Iris pigment epithelial cell (primary cell): ENCODE measurements around the gene TOLLIP.

Experiments
- DNase-seq: peaks from one replicate; pipeline ENCODE4 v3.0.0-alpha.2; 2011; ENCODE audit warnings: low read depth

The TOLLIP gene

DNA sequence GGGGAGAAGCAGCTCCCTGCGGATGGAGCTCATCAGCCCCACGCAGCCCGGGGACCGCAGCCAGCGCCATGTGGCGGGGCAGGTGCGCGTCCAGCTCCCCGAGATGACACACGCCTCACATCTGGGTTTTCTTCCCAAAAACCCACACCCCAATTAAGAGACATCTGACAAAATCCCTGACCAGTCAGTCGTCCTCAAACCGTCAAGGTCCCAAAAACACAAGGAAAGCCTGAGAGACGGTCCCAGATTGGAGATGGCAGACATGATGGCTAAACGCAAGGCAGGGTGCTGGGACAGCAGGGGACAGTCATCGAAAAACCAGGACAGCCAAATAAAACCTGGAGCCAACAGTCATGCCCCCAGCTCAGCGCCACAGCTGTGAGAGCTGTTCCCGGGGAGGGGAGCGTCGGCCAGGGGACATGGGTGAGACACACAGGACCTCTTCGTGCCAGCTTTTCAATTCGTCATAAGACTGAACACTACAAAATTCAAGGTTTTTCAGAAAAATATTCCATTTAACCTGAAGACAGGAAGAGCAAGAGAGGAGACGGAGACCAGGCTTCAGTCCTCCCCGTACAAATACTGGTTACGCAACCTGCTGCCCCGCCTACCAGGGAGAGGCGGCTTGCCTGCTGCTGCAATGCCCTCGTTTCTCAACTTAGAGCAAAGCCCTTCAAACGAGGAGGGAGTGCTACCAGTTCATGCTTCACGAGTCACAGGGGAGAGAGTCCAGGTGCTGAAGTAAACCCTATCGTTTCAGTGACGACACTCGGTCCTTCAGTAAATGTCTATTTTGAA is 10.5 kb downstream of the TOLLIP start:
- DNase-seq, result peak; percentile 89

DNA sequence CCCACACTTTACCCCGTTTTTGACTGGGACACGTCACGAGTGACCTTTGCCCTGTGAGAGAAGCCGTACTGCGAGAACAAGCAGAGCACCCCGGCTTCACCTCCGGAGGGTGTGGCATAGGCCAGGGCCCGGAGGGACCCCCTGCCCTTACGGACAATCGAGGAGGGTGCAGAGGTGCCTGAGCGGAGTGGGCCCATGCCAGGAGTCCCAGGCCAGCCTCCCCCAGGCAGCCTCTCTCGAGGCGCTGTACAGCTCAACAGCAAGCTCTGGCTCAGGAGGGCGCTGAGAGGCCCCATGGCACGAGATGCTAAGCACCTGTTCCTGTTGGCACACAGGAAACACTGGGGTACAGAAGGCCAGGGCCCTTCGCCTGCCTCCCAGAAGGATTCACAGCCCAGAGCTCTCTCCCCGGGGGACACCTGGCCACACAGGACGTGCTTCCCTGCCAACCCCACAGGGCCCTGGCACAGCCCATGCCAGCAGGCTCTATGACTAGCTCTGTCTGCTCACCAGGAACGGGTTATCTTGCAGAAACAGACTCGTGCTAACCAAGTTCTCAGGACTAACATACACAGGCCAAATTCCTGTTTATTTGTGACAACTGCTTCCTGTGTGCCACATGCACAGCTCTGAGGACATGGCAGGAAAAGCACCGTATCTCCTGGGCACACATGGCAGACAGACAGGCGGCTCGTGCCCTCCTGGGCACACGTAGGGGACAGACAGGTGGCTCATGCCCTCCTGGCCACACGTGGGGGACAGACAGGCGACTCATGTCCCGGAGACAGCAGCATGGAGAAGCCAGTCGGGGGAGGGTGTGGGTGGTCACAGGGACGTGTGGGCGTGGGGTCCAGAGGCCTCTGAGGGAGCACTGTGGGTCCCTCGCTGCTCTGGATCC is 11.6 kb downstream of the TOLLIP start:
- DNase-seq, result no peak

DNA sequence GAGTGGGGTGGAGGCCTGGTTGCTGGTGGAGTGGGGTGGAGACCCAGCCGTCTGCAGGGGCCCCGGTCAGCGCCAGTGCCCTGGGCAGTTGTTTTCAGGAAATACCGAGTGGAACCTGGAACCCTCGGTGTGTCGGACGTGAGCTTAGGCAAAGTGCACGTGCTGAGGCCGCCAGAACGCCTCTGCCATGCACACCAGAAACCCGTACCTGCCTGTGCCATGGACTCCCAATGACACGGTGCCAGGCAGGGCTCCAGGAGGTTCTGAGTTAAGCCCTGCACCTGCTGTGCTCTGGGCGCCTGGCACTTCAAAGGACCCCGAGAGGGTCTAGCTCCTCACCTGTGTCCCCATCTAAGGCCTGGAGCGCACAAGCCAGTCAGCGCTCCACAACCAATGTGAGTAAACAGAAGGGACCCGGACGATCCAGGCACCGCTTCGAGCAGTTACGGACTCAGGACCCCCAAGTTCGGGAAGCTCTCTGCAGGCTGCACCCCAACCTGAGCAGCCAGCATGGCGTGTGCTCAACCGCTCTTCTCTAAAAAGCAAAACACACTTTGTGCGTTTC is 12.3 kb downstream of the TOLLIP start:
- DNase-seq, result no peak

DNA sequence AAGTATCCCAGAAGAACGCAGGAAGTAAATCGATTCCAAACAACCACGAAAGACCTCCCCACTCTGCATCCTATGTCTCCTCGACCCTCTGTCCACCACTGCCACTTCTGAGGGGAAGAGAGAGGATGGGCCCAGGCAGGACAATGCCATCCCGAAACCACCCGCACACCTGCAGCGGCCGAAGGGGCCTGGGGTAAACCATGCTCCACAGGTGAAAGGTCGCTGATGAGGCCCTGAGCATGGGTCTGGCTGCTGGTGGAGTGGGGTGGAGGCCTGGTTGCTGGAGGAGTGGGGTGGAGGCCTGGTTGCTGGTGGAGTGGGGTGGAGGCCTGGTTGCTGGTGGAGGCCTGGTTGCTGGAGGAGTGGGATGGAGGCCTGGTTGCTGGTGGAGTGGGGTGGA is 13.1 kb downstream of the TOLLIP start:
- DNase-seq, result no peak

DNA sequence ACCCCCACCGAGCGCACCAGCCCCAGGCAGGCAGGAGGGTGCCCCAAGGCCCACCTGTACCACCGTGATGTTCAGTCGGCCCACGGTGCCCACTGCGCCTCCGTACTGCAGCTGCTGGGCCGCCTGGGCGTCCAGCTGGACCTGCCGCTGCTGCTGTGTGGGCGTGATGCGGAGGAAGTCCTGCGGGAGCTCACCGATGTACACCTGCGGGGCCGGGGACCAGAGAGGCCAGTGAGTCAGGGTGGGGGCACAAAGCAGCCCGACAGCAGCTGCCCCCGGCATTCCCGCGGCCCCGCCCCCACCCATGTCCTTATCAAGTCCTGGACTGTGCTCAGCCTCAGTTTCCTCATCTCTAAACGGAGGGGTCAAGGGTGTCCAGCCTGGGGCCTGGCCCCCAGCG is 13.8 kb downstream of the TOLLIP start:
- no peak for DNase-seq

DNA sequence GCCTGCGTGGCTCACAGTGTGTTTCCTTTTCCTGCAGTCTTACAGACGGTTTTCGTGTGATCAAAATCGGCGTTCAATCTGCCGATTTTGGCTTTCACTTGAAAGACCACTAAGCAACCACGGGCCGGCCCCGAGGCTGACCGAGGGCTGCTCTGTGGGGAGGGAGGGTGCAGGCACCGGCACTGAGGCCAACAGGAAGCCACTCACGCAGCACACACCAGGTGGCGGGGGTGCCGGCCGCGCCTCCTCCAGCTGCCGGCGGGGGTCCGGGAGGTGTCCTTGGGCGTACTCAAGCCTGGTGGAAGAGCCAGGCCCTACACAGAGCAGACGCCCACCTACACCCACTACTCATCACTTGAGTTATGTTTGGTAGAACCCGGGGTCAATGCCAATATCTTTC is 14.3 kb downstream of the TOLLIP start:
- DNase-seq, result no peak

DNA sequence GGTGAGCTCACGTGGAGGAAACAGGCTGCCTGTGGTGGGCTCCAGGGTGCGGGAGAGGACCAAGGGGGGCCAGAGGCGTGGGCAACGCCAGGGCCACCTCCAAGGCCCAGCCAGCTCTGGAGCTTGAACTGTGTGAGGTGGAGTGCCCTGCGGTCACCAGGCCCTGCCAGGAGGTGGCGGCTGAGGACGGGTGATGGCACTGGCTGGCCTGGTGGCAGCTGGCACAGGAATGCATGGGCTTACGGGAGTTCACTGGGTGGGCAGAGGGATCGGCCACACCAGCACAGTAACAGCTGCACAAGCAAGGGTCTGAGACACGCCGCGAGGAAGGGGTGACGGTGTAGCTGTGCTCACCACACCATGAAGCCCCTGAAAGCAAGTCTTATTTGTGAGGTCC is 15.8 kb downstream of the TOLLIP start:
- DNase-seq, result no peak

DNA sequence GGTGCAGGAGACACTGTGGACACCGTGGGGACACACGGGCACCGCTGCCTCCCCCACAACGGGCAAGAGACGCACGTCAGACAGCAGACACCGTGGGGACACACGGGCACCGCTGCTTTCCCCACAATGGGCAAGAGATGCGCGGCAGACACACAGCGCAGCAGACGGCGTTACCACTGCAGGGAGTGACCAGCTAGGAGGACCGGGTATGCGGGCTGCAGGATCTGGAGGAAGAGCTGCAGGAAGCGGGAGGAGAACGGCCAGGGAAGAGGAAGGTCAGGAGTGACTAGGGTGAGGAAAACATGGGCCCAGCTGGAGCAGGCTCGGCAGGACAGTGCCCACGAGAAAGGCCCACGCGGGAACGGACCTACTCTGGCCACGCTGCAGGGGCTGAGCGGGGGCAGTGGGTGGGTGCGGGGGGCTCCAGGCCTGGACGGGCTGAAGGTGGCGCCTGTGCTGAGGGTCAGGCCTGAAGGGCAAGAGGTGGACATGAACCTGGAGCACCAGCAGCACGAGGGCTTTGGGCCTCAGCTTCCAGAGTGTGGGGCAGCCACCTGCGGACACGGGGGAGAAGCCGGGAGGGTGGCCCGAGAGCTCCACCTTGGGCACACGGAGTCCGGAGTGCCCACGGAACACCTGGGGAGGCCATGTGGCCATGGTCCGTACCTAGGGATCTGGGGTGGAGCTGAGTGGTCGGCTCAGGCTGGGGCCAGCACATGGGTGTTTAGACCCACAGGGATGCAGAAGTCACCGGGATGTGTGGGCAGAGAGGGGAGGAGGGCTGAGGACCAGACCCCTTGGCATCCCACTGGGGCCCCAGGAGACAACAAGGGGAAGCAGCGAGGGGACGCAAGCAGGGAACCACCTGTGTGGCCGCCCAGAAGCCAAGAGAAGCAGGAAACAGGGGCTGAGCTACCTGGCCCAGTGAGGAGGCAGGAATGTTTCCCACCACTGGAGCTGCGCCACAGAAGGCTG is 16.5 kb downstream of the TOLLIP start:
- no peak for DNase-seq

DNA sequence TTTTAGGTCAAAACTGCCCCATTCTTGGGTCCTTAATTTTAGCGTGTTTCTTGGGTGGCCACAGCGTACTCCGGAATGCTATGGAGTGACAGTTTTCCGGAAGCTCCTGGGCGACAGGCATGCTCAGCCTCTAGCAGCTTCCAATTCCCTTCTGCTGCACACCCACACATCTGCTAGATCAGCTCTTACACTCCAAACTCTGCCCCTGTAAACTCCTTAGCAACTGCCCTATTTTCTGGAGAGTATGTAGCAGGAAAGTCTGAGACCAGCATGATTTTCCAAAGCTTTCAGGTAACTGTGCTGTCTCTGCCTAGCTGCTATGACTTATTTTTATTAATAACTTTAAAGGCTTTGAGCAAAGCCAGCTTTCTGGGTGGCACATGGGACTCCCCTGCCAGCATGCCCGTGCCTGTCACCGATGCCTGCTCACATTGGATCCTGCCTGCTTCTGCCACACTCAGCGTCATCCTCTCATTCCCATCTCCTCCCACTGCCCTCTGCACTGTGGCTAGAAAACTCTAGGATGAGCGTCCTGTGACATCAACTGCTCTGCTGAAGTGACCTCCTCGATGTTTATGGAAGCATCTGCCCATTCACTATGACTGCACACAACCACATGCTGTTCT is 17.3 kb downstream of the TOLLIP start:
- no peak for DNase-seq

DNA sequence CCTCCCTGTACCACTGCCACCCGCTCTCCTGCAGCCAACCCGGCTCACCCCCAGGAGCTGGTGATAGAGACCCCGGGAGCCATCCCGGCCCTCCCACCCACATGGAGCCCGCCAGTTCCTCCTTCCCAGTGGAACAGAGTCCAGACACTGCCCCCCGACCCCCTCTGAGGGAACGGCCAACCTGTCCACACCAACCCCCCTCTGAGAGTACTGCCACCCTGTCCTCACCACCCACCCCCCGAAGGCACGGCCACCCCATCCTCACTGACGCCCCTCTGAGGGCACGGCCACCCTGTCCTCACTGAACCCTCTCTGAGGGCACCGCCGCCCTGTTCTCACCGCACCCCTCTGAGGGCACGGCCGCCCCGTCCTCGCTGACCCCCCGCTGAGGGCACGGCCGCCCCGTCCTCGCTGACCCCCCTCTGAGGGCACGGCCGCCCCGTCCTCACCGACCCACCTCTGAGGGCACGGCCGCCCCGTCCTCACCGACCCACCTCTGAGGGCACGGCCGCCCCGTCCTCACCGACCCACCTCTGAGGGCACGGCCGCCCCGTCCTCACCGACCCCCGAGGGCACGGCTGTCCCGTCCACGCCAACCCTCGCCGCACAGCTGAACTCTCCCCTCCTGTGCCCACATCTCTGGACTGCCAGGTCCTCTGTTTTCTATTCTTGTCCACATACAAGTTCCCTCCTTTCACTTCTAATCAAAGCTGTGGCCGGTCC is 18.0 kb downstream of the TOLLIP start:
- DNase-seq, result no peak

DNA sequence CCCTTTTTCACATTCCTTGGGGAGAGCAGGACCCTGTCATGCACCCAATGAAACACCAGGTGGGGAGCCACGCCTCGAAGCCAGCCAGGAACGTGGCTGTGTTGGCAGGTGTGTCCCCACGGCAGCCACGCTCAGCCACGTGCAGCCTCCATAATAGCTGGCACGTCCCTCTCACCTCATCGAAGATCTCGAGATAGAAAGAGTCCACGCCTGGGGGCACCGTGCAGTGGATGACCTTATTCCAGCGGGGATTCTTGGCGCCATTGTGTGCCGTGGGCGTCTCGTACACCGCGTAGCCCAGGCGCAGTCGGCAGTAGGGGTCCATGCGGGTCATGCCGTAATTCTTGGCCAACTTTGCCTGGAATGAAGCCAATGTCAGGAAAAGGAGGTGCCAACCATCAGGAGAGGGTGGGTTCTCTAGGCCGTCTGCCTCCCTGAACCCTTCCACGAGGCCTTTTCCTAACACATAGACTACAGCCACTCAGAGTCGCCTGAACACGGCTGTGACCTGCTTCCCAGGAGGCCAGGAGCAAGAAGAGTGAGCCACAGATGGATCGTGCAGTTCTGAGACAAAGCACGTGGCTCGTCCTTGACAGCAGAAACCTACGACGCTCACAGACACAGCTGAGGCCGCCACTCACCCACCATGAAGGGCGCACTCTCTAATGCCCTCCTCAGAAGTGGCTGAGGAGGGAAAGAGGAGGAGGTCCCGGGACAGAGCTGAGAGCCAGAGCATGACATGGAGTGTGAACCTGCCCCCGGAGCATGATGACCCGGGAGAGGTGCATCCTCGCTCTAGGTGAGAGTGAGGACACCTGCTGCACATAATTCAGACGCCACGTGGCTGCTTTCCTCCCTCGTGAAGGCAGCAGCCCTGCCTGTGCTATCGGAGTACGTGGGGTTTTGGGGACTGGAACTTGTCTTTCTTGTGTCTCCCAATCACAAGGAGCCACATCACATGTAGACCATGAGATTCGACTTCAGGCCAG is 19.1 kb downstream of the TOLLIP start:
- no peak for DNase-seq

DNA sequence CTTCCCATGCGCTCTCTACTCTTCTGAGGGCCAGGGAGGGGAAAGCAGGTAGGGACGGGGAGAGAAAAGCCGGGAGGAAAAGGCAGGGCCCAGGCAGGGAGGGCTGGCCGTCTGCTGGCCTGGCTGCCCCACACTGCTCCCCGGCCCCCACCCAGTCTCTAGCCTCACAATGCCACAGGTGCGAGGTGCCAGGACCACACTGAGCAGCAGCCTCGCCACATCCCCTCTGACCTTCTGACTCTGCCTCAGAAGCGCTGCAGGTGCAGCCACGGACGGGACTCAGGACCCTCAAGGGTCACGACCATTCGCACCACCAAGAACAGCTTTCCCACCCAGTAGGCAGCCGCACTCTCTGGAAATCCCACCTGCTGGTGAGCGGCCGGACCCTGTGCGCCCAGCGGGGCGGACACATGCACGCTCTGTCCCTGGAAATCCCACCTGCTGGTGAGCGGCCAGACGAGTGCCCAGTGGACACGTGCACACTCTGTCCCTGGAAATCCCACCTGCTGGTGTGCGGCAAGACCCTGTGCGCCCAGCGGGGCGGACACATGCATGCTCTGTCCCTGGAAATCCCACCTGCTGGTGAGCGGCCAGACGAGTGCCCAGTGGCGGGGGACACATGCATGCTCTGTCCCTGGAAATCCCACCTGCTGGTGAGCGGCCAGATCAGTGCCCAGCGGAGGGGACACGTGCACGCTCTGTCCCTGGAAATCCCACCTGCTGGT is 20.1 kb downstream of the TOLLIP start:
- no peak for DNase-seq

DNA sequence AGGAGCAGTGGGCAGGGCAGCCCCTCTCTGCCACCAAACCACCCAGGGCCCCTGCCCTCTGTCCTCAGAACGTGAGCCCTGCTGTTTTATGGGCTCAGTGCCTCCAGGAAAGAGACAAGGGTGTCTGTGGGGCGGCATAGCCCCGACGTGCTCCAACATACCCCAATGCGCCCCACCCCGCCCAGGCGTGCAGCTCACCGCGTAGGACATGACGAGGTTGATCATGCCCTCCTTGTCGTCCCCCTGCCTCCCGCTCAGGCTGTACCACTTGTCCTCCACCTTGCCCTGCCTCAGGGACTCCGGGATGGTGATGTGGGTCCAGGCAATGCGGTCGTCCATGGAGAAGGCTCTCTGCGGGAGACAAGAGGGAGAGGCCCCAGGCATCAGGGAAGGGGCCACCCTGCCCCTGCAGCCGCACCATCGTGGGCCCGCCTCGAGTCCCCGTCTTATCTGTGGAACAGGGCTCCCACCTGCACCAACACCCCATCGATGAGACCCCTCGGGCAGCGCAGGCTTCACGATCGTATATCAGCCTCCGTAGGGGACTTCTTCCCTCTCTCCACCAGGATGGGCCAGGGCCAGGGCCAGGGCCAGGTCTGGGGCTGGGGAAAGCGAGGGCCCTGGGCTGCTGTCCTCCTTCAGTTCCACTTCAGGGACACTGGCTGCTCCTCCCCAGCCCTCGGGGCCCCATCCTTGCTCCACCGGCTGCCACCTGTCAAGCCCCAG is 20.8 kb downstream of the TOLLIP start:
- no peak for DNase-seq

DNA sequence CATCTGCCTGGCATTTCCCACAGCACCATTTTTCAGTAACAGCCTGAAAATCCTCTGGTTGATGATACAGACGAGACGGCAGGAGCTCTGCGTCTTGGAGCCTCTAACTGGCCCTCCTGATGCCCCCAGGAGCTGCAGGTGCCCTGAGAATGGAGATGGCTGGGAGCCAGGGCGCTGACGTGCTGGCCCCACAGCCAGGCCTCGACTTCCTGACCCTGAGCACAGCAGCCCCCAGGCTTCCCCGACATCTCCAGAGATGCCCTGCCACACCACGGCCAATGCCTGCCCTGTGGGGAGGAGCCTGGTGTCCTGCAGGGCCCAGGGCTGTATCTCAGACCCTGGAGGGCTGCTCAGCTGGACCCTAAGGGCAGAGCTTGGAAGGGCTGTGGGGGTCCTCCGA is 21.5 kb downstream of the TOLLIP start:
- no peak for DNase-seq

DNA sequence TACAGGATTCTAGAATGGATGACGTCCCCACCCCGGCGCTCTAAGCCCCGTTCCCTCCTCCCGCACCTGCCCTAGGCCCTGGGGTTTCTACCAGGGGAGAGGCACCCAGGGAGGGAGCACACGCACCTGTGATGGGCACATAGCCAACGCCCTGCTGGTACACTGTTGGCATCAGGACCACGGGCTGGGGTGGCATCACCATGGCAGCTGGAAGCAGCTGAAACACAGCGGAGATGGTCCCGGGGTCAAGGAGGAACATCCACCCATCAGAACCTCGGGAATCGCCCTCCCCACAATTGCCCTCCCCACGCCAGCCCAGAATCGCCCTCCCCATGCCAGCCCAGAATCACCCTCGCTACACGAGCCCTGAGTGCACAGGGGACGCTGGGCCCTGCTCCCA is 23.6 kb downstream of the TOLLIP start:
- no peak for DNase-seq

DNA sequence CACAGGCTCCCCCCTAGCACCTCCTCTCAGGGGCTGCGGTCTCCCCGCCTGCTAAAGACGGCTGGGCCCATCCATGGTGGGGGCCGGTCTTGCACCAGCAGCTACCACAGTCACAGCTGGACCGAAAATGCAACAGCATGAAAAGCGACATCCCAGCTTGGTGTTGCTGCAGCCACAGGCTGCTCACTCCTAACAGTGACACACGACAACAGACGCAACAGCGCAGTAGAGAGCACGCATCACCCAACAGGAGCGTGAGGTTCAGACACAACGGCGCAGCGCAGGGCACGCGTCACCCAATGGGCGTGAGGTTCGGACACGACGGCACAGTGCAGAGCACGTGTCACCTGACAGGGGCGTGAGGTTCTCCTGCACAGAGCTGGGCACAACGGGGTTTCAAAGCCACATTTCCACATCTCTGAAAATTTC is 24.1 kb downstream of the TOLLIP start:
- no peak for DNase-seq

DNA sequence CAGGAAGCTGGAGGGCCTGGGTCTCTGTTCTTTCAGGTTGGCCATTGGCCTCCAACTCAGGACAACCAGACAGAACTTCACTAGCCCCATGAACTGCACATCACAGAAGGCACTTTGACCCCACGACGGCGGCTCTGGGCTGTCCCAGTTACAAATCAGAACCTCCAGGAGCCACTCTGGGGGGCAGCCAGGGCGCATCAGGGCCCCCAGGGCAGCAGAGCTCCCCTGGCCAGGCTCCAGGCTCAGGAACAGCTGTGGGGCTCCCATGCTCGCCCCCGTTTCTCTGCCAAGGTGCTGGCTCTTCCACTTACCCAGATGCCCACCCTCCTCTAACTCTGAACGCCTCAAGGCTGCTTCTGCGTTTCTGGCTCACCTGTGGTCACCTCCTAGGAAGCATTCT is 25.5 kb downstream of the TOLLIP start:
- no peak for DNase-seq

DNA sequence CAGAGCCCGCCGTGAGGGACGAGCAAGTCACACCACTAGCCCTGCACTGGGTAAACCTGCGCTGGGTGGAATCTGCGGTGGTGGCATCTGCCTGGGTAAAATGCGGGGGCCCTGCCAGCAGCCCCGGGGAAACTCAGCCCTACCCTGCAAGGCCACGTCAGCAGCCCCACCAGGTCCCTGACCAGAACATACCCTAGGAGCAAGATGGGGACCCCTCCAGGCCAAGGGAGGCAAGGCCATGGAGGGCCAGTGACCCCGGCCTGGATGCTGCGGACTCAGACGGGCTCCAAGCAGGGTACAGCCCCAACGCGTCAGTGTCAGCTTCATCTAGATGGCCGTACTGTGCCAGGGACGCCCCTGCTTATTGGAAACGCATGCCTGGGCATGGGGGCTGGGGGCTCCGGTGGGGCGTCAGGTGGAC is 26.3 kb downstream of the TOLLIP start:
- no peak for DNase-seq
